ENCODE data around the gene UBE2G2. TPM values are rescaled to one million over a fixed set of nuclear protein-coding genes. Genes with fewer than 3 reads are reported as not detected.

The UBE2G2 gene
- total RNA-seq, 1 experiment from 2014 or later, result 117 TPM

- H3K36me3 Mint-ChIP-seq, result peaks cover 52% of the 10 kb centered on the region
Measured at GRCh38 chr21:44800971-44801467, 601 bp downstream of the UBE2G2 start.

More at GRCh38 chr21:44800971-44801467, 601 bp downstream of the UBE2G2 start:
- ATAC-seq (peak; percentile 15; the same call in 1 of the 2 replicates), DNase-seq (ENCODE audit: low spot score) (no peak)
- Mint-ChIP-seq H3K27ac (peak overlapping the region; percentile 75), H3K4me1 (peaks cover 32% of the 10 kb centered on the region), H3K27me3 (ENCODE audit: low read depth) (no peaks in the 10 kb centered on the region), H3K4me3 (peak overlapping the region; percentile 93), H3K9me3 (no peaks in the 10 kb centered on the region)
- ChIA-PET POLR2A (interaction anchor here (1.1 to 1.2 kb wide), 3 partner anchors 8 to 73 kb away, joined by 3 to 5 read pairs (median 3); partner anchors contain the start of genes PTTG1IP and SUMO3), CTCF (interaction anchor here (0.6 to 3.1 kb wide), 24 partner anchors 8 to 346 kb away, joined by 3 to 17 read pairs (median 4); partner anchors contain the start of genes LRRC3, PTTG1IP and SUMO3)
- peak; percentile 16; the same call in 1 of the 2 replicates for TF ChIP-seq CTCF (IDR thresholded peaks at IDR 0.05)
- TF ChIP-seq ZNF512 (CRISPR knock-in tag; IDR thresholded peaks at IDR 0.05; ENCODE audit: borderline replicate concordance), result no peak
- TF ChIP-seq CDX4 (CRISPR knock-in tag; IDR thresholded peaks at IDR 0.05; ENCODE audit: borderline replicate concordance), result no peak
- TF ChIP-seq ZNF281 (CRISPR knock-in tag; IDR thresholded peaks at IDR 0.05), result no peak
- no peak for TF ChIP-seq GTF2I (CRISPR knock-in tag; conservative IDR thresholded peaks at IDR 0.05)
- no peak for TF ChIP-seq AFF4 (CRISPR knock-in tag; IDR thresholded peaks at IDR 0.05; ENCODE audit: borderline replicate concordance)
- TF ChIP-seq ZMAT4 (CRISPR knock-in tag; IDR thresholded peaks at IDR 0.05), result no peak
- no peak for TF ChIP-seq IRF2 (CRISPR knock-in tag; IDR thresholded peaks at IDR 0.05; ENCODE audit: borderline replicate concordance, low read depth)
- TF ChIP-seq NR2C2 (CRISPR knock-in tag; IDR thresholded peaks at IDR 0.05), result no peak
